ENCODE data around the gene INTS15. TPM values are rescaled to one million over a fixed set of nuclear protein-coding genes. Genes with fewer than 3 reads are reported as not detected.
A peak's percentile ranks its signal among the peaks of the same experiment; 100 is the strongest.
"Not testable (repeated sequence)": the region's sequence is repeated elsewhere in the genome, so short reads cannot be mapped to it uniquely, and the experiment has no call there.

INTS15 gene
- total RNA-seq, 2 experiments from 2014 or later = 42.8 to 47.3 TPM

DNA sequence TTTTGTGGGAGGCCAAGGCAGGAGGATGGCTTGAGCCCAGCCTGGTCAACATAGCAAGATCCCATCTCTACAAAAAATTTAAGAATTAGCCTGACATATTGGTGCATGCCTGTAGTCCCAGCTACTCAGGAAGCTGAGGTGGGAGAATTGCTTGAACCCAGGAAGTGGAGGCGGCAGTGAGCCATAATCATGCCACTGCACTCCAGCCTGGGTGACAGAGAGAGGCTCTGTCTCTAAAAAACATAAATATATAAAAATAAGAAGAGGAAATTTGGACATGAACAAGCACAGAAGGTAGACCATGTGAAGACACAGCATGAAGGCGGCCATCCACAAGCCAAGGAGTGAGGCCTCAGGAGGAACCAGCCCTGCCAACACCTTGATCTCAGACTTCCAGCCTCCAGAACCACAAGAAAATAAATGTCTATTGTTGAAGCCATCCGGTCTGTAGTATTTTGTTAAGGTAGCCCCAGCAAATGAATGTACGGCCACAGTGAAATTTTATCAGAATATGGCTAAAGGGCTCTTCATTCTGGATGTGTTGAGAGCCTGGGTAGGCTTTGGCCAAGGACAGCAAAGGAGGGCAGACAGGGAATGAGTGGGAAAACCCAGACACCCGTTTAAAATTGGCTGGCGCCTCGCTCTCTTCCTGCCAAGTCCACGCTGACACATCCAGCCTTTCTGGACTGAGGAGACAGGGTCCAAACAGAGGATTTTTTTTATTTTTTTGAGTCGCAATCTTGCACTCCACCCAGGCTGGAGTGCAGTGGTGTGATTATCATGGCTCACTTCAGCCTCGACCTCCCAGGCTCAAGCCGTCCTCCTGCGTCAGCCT lies 25.7 kb upstream of the INTS15 start:
- Mint-ChIP-seq H3K9me3 (no peaks in the 10 kb centered on the region), H3K36me3 (no peaks in the 10 kb centered on the region), H3K4me3 (no peak overlapping the region), H3K4me1 (peaks cover 2% of the 10 kb centered on the region), H3K27ac (no peak overlapping the region), H3K27me3 (peaks cover 6% of the 10 kb centered on the region)
- POLR2A ChIA-PET = no interaction called here
- DNase-seq (no peak), ATAC-seq (ENCODE audit: low read depth) (no peak)

DNA sequence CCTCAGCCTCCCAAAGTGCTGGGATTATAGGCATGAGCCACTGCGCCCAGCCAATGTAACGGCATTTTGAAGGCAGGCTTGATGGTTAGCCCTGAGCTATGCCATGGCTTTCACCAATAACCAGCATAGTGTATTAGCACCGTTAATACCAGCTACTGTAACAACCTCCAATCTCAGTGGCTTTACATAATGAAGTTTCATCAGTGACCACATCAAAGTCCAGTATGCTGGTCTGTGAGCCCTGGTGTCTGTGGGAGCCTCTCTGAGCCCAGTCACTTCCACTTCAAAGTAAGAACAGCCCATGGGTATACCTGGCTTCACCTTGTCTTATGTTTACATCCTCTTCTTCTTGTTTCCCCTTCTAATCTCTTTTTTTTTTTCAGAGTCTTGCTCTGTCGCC lies 24.2 kb upstream of the INTS15 start:
- no peaks in the 10 kb centered on the region for H3K9me3 Mint-ChIP-seq
- POLR2A ChIA-PET = interaction anchor here (0.6 to 0.7 kb wide), 2 partner anchors 38 to 43 kb away, joined by 3 read pairs; no protein-coding TSS in a partner anchor
- H3K36me3 Mint-ChIP-seq = no peaks in the 10 kb centered on the region
- H3K27me3 Mint-ChIP-seq = peaks cover 4% of the 10 kb centered on the region
- DNase-seq (no peak), ATAC-seq (ENCODE audit: low read depth) (no peak)
- no peak overlapping the region for H3K27ac Mint-ChIP-seq
- no peak overlapping the region for H3K4me3 Mint-ChIP-seq
- peaks cover 2% of the 10 kb centered on the region for H3K4me1 Mint-ChIP-seq

DNA sequence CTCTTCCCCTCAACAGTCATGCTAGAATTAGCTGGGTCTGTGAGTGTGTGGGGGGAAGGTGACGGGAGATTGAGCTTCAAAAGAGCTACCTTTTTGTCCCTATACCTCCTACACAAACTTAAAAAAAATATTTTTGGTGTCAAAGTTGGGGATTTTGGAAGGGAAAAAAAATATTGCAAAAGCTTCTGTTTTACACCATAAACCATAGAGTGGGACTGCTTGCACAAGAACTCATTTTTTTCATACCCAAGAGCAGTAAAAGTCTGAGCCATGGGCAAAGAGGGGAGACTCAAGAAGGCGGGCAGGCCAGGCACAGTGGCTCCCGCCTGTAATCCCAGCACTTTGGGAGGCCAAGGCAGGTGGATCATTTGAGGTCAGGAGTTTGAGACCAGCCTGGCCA lies 21.9 kb upstream of the INTS15 start:
- peaks cover 2% of the 10 kb centered on the region for H3K4me1 Mint-ChIP-seq
- ATAC-seq (ENCODE audit: low read depth) (no peak), DNase-seq (no peak)

DNA sequence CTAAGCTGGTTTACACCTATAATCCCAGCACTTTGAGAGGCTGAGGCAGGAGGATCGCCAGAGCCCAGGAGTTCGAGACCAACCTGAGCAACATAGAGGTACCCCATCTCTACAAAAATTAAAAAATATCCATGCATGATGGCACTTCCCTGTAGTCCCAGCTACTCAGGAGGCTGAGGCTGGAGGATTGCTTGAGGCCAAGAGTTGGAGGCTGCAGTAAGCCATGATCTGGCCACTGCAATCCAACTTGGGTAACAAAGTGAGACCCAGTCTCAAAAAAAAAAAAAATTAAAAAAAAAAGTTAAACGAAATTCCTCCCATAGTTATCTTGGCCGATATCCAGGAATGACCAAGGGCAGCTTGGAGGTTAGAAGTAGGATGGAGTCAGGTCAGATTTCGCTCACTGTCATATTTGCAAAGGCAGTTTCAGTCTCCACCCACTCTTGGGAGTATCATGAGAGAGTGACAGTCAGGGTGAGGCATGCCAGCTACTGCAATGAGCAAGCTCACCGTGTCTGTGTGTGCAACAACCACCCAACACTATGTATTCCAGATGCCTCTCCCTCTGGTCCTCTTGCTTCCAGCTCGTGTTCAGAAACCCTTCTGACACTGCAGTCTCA lies 18.6 kb upstream of the INTS15 start:
- H3K27me3 Mint-ChIP-seq = peaks cover 4% of the 10 kb centered on the region

More for the DNA sequence above, 21.9 kb upstream of the INTS15 start:
- Mint-ChIP-seq H3K27me3 (peaks cover 4% of the 10 kb centered on the region), H3K27ac (no peak overlapping the region), H3K9me3 (no peaks in the 10 kb centered on the region), H3K4me3 (no peak overlapping the region), H3K36me3 (no peaks in the 10 kb centered on the region)
- POLR2A ChIA-PET = no interaction called here

GRCh38 chr7:6575281-6576023 lies 14.4 kb upstream of the INTS15 start:
- POLR2A ChIA-PET = interaction anchor here (0.6 kb wide), 2 partner anchors 17 to 63 kb away, joined by 3 to 7 read pairs; no protein-coding TSS in a partner anchor
- Mint-ChIP-seq H3K27me3 (no peaks in the 10 kb centered on the region), H3K27ac (no peak overlapping the region), H3K4me3 (peak overlapping the region; percentile 37), H3K4me1 (peaks cover 12% of the 10 kb centered on the region), H3K36me3 (peaks cover 6% of the 10 kb centered on the region), H3K9me3 (no peaks in the 10 kb centered on the region)
- no peak for ATAC-seq (ENCODE audit: low read depth)
- no peak for DNase-seq

More for the DNA sequence above, 18.6 kb upstream of the INTS15 start:
- ATAC-seq (ENCODE audit: low read depth) = no peak
- H3K4me3 Mint-ChIP-seq = no peak overlapping the region
- no peaks in the 10 kb centered on the region for H3K9me3 Mint-ChIP-seq
- no peak overlapping the region for H3K27ac Mint-ChIP-seq
- H3K36me3 Mint-ChIP-seq = no peaks in the 10 kb centered on the region
- POLR2A ChIA-PET = interaction anchor here (0.7 kb wide), 1 partner anchor 109 kb away, joined by 3 read pairs; no protein-coding TSS in a partner anchor
- peaks cover 1% of the 10 kb centered on the region for H3K4me1 Mint-ChIP-seq
- DNase-seq = no peak

- Mint-ChIP-seq H3K36me3 (peaks cover 9% of the 10 kb centered on the region), H3K9me3 (no peaks in the 10 kb centered on the region), H3K4me1 (peaks cover 15% of the 10 kb centered on the region), H3K27me3 (no peaks in the 10 kb centered on the region), H3K27ac (no peak overlapping the region), H3K4me3 (peak overlapping the region; percentile 47)
- POLR2A ChIA-PET = interaction anchor here (0.6 kb wide), 3 partner anchors 17 to 64 kb away, joined by 3 to 7 read pairs (median 3); no protein-coding TSS in a partner anchor
- ATAC-seq (ENCODE audit: low read depth) = no peak
- DNase-seq = no peak
Measured at GRCh38 chr7:6576024-6576866, 13.6 kb upstream of the INTS15 start.

GRCh38 chr7:6576867-6577368 lies 12.9 kb upstream of the INTS15 start:
- Mint-ChIP-seq H3K4me3 (peak overlapping the region; percentile 88), H3K36me3 (peaks cover 15% of the 10 kb centered on the region), H3K4me1 (peaks cover 22% of the 10 kb centered on the region), H3K27ac (peak overlapping the region; percentile 90)
- not testable (repeated sequence) for H3K27me3 Mint-ChIP-seq; H3K9me3 Mint-ChIP-seq; ATAC-seq (ENCODE audit: low read depth); DNase-seq
- POLR2A ChIA-PET = interaction anchor here (0.6 to 1.1 kb wide), 3 partner anchors 18 to 57 kb away, joined by 3 to 4 read pairs (median 3); no protein-coding TSS in a partner anchor

GRCh38 chr7:6577369-6578113 lies 12.3 kb upstream of the INTS15 start, which contains the start of gene ZDHHC4:
Gene ZDHHC4 (plus strand): TSS chr7:6577454. CDS start chr7:6580562, 3,108 bp downstream.
- peak; percentile 92 for DNase-seq
- H3K36me3 Mint-ChIP-seq = peaks cover 20% of the 10 kb centered on the region
- peak within 1 kb of the TSS; percentile 88 for H3K4me3 Mint-ChIP-seq
- peak within 1 kb of the TSS; percentile 90 for H3K27ac Mint-ChIP-seq
- no peaks in the 10 kb centered on the region for H3K9me3 Mint-ChIP-seq
- POLR2A ChIA-PET = interaction anchor here (1.0 to 1.1 kb wide), 3 partner anchors 12 to 58 kb away, joined by 3 to 4 read pairs (median 3); partner anchors contain the start of gene INTS15
- no peaks in the 10 kb centered on the region for H3K27me3 Mint-ChIP-seq
- ATAC-seq (ENCODE audit: low read depth) = peak; percentile 94
- H3K4me1 Mint-ChIP-seq = peaks cover 27% of the 10 kb centered on the region

DNA sequence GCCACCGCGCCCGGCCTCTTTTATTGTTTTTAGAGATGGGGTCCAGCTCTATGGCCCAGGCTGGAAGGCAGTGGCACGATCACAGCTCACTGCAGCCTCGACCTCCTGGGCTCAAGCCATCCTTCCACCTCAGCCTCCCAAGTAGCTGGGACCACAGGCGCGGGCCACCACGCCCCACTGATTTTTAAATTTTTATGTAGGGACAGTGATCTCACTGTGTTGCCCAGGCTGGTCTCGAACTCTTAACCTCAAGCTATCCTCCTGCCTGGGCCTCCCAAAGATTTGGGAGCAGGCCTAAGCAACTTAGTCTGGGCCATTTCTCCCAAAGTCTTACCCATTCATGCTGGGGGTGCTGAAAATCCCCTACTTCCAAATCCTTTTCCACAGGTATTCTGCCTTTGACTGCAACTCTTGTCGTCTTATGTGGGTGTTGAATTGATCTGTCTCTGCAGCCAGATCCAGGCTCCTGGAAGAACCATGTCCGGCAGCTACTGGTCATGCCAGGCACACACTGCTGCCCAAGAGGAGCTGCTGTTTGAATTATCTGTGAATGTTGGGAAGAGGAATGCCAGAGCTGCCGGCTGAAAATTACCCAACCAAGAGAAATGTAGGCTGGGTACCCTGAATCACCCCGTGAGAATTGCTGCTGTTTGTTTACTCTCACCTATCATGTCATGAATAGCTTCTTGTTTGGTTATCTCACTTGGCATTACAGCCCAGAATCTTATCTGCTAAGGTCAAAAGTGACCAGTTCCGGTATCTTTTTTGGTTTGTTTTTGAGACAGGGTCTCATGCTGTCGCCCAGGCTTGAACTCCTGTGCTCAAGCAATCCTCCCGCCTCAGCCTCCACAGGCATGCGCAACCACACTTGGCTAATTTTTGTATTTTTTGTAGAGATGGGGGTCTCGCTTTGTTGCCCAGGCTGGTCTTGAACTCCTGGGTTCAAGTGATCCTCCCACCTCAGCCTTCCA lies 11.4 kb upstream of the INTS15 start:
- ATAC-seq (ENCODE audit: low read depth) (no peak), DNase-seq (no peak)
- peaks cover 23% of the 10 kb centered on the region for H3K36me3 Mint-ChIP-seq
- H3K27me3 Mint-ChIP-seq = no peaks in the 10 kb centered on the region
- H3K4me3 Mint-ChIP-seq = peak overlapping the region; percentile 88
- peaks cover 27% of the 10 kb centered on the region for H3K4me1 Mint-ChIP-seq
- peak overlapping the region; percentile 90 for H3K27ac Mint-ChIP-seq
- no peaks in the 10 kb centered on the region for H3K9me3 Mint-ChIP-seq
- POLR2A ChIA-PET = interaction anchor here (0.6 to 1.1 kb wide), 3 partner anchors 11 to 1730 kb away, joined by 3 to 4 read pairs (median 4); partner anchors contain the start of gene INTS15

- no peak for ATAC-seq (ENCODE audit: low read depth)
- peaks cover 27% of the 10 kb centered on the region for H3K4me1 Mint-ChIP-seq
- POLR2A ChIA-PET = no interaction called here
- peaks cover 27% of the 10 kb centered on the region for H3K36me3 Mint-ChIP-seq
- DNase-seq = no peak
- peak overlapping the region; percentile 12 for H3K27ac Mint-ChIP-seq
- H3K27me3 Mint-ChIP-seq = no peaks in the 10 kb centered on the region
- no peaks in the 10 kb centered on the region for H3K9me3 Mint-ChIP-seq
- peak overlapping the region; percentile 88 for H3K4me3 Mint-ChIP-seq
Measured at GRCh38 chr7:6579446-6579845, 10.4 kb upstream of the INTS15 start.

Measured in activated naive CD8-positive, alpha-beta T cell treated with anti-CD3 and anti-CD28 coated beads, Interleukin-2, amount 10 ng/mL, durations not matched to agents 7 days and 5 days (primary cell).